ENCODE data around the gene LOXL4.

The LOXL4 gene

DNA sequence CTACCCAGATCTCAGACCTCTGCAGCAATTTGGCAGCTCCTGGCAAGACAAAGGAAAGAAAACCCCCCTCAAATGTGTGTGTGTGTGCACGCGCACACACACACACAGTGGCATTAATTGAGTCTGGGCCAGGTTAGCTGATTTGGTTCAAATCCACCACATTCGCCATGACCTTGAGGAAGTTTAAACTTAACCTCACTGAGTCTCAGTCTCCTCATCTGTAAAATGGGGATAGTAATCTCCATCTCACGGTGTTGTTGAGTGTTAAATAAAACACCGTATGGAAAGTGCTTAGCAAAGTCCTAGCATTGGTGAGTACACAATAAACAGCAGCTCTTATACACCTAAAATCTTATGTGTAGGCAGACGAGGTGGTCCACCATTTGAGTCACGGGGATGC is 4.9 kb downstream of the LOXL4 start:
- no peak for DNase-seq

DNA sequence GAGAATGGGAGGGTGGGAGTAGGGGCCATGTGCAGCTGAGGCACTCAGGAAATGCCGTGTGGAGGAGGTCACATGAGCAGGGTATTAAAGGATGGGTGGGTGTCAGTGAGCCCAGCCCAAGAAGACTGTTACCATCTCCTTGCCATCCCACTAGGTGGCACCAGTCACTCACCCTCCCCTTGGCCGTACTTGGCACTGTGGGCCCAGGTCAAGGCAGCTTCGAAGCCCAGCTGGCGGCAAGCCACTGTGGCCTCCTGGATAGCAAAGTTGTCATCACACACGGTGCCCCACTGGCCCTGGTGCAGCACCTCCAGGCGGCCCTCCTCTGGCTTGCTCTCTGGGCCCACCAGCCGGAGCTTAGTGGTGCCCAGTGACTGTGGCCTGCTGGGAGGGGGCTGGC is 5.4 kb downstream of the LOXL4 start:
- DNase-seq: peak; percentile 45

DNA sequence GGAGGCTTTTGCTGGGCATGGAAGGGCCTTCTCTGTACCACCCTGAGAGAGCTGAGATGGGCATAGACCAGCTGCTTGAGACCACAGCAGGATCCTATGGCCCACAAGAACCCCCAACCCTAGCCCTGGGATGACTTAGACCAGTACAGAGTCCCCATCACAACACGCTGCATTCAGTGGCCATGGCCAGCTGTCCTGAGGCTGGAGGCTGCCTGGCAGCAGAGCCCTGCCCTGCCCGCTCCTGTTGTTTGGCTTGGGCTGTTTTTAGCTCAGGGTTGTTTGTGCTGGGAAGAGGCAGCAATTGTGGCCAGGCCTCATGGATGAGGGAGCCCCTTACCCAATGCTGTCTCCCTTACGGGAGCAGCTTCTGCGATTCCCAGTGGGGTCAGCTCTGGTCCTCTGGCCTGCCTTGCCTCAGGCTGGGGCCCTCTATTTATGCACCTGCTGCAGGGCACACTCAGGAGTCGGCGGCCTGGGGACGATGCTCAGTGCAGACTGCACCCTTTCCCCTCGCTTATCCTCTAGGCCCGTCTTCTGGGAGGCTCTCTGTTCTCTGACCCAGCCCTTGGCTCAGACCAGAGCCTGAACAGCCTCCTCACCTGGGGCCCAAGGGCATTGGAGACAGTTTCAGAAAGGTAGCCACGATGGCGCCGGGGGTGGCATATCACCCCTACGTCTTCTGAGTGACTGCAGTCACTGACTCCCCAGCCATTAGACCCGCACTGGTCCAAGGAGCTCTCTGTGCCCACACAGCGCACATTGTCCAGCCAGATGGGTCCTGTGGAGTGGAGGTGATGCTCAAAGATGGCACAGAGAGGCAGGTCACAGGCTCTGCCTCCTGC is 6.3 kb downstream of the LOXL4 start:
- DNase-seq: no peak

DNA sequence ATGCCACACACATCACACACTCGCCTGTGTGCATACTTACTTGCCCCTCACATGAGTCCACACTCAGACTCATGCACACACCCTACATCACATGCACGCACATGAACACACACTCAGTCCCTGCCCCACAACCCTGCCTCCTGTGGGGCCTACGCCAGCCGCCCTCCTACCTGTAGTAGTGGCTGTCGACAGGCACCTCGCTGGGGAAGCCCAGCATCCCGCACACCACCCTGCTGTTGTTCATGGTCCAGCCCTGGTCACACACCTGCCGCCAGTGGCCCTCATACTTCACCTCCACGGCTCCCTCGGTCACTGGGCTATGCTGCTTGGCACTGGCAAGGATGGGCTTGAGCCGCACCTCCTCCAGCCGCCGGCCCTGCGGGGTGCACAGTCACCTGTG is 7.2 kb downstream of the LOXL4 start:
- no peak for DNase-seq

DNA sequence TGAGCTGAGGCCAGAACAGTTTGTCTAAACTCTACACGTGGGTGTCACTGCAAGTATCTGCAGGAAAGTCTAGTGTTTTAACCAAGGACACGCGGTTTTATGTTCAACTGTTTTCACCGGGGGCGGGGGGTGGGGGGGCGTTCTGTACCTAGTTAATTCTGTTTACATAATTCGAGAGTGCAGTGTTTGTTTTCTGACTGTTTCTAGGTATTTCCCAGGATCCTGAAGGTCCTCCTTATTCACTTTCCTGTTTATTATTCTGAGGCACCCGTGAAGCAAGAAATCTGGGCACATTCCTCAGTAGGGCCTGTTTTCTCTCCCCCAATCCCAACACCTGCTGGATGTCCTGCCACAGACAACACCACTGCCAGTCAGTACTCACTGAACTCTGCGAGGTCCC is 7.6 kb downstream of the LOXL4 start:
- DNase-seq: no peak

DNA sequence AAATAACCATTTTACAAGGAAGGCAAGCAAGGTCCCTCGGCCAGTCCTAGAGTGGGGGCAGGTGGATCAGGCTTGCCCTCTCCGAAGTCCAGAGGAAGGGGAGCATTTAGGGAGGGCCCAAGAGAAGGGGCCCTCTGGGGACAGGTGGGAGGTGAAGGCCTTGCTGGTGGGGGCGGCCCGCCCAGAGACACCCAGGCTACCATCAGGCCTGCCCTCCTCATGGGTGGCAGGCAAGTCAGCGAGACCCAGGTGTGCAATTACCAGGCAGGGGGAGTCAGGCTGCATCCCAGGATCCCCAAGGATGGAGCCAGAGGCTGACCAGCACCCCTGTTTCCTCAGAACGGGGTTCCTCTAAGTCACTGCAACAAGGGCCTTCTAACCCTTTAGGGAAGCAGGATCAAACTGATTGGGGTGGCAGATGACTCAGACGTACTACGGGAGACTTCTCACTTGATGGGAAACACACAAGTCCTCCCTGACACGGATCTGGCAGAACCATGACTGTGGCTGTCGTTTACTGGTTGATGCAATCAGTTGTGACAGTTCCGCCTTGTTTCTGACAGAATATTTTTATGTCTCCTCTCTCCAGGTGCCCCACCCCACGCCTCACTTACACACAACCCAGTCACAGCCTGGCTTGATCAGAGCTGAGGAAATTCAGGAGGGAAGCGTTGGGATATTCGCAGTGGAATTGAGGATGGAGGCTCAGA is 8.2 kb downstream of the LOXL4 start:
- DNase-seq: peak; percentile 48

DNA sequence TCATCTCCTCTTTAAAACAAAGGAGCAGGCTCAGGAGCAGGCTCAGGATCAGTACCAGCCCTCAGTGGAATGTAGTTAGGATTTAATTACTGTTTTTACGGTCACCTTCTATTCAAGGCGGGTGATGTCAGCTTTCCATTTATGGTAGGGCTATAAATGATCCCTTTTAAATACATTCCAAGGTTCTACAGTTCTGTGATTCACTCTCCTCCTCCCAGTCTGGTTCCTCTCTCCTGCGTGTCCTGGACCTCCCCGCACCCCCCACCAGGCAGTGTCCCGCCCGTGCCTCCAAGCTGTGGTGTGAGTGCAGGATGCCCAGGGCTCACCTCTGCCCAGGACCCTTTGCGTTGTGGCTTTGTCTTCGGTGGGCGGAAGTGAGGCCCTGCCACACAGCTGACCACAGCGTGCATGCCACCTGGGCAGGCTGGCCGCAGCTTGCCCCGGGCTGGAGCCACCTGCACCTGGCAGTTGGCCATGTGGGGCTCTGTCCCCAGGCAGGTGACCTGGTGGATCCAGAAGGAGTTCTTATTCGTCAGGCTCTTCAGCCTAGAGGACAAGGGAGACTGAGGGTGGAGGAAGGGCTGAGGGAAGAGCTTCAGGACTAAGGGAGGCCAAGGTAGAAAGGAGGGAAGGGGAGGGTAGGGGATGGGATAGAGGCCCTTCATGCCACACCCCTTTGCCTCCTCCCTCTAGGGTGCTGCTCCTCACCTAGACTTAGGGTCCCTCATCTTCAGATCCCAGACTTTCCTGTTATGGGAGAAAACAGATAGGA is 9.1 kb downstream of the LOXL4 start:
- DNase-seq: peak; percentile 37

DNA sequence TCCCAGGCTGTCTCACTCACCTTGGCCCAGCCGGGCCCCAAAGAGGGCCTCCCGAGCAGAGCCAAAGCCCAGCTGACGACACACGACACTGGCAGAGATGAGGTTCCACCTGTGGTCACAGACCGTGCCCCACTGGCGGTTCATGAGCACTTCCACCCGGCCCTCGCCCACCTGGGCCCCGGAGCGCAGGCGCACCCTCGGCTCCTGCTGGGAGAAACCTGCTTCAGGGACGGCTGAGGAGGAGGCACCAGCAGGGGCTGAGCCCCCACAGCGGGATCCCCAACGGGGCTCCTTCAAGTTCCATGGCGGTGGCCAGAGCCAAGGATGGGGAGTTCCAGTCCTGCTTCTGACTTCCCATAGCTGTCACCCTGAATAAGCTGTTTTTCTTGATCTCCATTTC is 10.0 kb downstream of the LOXL4 start:
- DNase-seq: no peak

DNA sequence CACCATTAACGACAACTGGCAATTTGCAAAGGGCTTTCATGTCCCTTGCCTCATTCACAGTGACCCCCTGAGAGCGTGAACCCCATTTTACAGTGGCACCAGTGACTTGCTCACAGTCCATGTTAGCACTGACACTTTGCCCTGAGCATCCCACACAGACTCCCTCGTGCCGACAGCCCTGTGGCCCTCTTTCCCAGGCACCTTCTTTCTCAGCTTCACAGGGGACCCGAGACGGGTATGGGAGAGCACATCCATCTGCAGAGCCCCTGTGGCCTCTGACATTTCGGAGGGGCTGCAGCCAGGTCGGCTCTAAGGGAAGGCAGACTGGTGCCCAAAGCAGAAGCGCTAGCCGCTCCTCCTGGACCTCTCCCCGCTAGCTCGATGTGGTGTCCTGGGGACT is 10.8 kb downstream of the LOXL4 start:
- DNase-seq: no peak

DNA sequence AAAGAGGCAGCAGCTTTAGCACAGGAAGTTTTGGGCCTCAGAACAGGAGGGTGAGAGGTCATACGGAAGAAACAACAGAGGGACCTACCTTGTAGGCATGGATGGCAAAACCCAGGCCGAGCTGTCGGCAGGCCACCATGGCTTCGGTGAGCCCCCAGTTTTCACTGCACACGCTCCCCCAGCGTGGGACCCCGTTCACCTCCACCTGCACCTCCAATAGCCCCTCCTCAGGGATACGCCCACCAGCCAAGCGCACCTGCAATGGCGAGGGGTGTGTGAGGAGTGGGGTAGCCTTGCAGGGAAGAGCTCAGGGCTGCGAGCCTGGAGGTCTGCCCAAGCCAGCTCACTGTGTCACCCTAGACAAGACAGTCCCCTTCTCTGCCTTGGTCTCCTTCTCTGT is 11.3 kb downstream of the LOXL4 start:
- no peak for DNase-seq

DNA sequence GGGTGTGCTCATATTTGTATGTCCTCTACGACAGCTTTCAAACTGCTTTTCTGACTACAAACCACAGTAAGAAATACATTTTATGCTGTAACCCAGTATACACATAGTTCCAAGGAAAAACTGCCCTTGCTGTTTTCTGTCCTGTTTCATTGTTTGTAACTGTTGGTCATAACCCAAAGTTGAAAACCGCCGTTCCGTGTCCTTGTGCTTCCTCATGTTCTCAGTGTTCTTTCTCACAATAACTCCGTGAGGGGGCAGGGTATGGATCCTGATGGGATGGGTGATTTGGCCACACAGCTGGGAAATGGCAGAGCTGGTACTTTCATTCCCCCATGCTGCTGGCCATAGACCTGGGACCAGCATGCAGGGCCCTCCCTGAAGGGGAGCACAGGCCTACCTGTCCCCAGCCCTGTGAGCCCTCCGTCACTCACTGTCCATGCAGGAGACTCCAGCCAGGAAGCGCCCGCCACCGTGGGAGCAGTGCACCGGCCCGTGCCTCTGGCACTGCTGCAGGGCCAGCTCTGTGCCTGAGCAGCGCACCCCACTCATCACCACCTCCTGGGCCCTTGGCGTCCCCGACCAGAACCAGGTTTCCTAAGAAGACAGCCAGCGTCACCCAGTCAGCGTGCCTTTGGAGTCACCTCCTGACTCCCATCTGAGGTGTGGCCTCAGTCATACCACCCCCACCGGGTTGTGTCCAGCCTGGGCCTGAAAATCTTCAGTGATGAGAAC is 12.7 kb downstream of the LOXL4 start:
- no peak for DNase-seq

DNA sequence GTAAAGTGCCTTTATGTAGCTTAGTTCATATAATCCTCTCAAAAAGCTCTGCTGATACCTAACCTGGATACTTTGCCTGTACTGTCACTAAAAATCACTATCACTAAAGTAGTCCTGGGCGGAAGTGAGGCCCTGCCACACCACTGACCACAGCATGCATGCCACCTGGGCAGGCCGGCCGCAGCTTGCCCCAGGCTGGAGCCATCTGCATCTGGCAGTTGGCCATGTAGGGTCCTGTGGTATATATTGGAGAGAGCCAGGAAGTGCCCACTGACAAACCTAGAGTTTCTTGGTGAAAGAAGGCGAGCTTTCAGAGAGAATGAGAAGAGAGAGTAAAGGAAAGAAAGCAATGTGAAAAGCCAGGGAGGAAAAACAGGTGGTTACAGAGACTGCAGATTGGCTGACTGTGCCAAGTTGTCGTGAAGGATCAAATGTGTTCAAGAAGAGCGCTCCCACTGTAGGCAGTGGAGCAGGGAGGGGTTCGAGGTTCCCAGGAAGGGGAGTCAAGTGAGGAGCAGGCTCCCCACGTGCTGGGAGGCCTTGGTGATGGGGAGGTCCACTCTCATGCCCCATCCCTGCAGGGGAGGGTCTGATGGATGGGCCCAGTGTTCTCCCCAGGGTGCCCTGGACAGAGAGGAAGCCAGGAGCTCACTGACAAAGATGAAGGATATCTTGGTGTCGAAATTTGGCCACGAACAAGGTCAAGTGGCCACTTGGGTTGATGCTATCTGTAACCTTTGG is 13.6 kb downstream of the LOXL4 start:
- DNase-seq: no peak

DNA sequence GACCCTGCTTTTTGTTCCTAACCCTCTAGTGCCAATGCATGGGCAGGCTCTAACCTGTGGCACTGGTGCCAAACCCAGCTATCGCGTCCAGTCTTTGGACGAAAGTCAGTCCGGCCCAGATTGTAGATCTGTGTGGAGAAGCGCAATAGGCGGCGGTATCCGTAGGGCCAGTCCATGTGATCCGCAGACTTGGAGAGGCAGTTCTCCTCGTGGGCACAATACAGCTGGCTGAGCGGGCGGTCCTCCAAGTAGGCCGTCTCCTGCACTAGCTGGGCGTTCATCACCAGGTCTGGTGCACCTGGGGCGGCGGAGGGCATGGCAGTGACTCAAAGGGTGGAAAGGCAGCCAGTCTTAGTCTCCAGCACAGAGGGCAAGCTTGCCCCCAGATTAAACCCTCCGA is 14.5 kb downstream of the LOXL4 start:
- DNase-seq: no peak

DNA sequence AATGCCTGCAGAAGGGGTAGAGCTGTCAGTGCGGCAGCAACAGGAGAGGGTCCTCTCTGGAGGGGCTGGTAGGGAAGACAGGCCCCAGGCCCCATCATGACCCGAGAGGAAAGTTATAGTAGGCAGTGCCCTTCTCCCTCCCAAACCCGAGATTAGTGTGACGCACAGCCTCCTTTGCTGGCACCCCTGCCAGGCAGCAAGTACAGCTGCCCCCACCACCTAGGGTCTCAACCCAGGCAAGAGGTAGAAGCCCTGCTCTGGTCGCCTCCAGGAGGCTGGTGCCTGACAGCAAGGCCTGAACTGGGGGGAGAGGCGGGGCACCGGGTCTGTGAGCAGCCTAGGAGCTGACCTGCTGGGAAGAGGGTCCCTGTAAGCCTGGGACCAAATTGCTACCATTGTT is 15.5 kb downstream of the LOXL4 start:
- no peak for DNase-seq

DNA sequence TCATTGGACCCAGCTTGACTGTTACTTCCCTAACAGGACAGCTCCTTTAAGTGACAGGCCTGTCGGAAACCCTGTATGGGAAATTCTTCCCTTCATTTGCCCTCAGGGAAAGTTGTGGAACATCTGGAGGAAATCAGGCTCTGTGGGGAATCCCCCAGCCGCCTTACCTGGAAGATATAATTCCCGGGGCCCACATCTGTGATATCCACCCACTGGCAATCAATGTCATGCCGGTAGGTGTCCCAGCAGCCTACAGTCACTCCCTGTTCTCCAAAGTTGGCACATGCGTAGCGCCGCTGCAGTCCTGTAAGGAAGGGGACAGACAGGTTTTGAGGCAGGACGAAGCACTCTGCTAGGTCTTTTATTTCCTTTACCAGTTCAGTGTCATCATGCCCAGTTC is 16.6 kb downstream of the LOXL4 start:
- DNase-seq: no peak

DNA sequence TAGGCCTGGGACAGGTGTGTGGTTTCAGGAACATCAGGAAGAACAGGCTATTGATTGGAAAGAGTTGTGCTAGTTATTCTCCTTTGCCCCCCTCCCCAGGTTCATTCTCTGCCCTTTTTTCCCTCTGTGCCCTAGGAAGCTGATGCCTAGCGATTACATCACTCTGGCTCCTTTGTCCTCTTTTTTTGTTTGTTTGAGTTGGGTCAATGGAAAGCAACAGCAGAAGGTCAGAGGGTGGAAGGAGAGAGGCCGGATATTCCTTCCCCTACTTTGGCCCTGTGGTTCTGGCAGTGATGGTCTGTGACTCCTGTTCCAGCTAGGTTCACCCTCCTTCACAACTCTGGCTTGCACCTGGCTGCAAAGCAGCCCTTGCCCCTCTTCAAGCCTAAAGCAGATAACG is 18.9 kb downstream of the LOXL4 start:
- DNase-seq: no peak

DNA sequence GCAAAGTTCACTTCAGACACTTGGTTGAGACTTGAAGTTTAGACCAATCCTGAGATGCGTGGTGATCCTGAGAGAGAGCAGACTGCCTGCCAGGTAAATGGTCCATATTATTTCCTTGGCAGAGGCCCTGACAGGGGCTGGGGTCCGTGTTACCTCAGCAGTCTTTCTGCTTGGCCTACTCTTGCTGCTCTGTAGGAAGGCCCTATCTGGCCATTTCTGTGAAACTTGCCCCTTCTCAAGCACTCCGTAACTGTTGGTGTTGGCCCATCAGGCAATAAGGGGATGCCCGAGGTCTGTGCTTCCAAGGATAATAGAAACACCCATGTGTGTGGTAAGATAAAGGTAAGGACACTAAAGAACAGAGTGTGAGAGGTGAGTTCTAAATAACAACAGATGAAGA is 20.0 kb downstream of the LOXL4 start:
- no peak for DNase-seq

DNA sequence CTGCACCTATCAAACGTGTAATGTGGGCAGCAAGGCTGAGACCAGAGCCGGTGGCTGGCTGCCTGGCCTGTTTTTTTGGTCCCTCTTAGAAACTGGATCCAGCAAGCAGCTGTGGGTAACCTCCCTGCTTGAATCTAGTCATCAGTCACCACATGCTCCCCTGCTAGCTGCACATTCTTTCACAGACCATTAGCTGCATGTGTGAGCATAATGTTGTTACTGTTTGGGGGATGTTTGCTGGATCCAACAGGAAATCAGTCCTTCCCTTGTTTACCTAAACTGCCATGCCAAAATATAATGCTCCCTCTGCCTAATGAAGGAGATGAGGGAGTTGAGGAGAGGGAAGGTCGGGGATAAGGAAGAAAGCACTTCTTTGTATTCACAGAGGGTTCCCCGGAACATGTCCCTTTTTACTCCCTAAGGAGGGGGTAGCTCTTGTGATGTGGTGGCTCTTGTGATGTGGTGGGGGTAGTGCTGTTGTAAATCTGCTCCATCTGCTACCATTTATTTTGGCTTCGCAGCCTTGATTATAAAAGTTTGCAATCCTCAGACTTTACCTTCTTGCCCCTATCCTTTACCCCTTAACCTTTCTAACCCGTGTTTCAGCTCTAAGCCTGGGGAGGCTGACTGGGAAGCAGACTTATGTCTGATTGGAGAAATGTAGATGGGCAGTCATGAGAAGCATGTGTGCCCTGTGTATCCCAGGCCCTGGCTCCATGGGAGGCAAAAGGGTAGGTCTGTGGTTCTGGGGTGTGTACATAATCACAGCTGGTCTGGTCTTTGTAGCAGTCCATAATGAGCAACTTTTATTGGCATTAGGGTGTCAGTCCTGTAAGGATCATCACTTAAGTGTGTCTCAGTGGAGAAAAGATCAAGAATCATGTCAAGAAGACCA is 20.8 kb downstream of the LOXL4 start:
- DNase-seq: peak; percentile 80

DNA sequence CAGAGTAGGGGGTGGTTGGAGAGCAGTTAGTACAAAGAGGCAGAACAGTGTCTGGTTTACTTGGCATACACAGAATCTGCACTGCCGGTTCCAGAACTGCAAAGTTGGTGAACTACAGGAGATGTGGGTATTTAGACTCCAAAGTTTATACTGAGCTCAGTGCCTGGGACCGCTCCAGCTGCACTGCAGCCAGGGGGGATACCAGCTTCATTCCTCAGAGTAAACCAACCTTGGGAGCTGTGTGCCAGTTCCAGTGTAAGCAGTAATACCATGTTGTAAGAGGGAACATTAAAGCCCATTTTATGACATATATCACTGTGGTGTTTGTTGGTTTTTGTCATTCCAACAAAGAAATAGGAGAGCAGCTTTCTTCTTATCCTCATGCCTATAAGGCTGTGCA is 23.4 kb downstream of the LOXL4 start:
- no peak for DNase-seq

DNA sequence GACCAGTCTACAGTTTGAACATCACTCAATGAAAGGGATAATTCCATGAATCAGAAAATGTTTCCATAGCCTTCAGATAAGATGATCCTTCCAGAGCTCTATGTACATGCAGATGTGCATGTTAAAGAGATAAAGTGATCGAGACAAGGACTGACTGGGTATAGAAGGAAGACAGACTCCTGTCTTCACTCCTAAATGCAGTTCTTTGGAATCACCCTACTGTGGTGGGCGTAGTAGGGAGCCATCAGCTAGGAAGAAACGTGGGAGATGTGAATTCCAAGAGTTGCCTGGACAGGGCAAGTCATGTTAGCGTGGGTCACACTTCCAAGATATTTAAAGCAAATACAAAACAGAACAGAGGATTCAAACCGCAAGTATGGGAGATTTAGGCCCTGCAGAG is 23.9 kb downstream of the LOXL4 start:
- no peak for DNase-seq

DNA sequence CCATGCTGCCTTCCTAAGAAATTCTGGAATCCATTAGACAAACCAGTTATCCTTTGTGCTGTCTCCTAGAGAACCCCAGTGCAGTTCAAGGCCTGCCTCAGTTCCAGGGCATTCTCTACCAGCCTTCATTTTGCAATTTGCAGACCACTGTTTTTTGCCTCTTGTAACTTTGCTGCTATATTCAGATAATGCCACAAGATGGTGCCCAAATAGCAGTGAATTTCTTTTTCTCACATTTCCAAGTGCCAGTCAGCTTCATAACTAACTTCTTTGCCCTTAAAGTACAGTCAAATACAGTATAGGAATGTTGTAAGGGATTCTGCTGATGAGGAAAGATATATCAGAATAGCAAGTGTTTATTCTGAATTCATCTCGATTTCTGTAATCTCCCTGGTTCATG is 25.2 kb downstream of the LOXL4 start:
- peak; percentile 41 for DNase-seq
